DMS153 treated with DMSO at 0.1 percent for 48 hours (cell line): ENCODE results near the gene TBRG1.
A peak's percentile ranks its signal among the peaks of the same experiment; 100 is the strongest.

Experiments used
- DNase-seq: peaks from one replicate; lab custom pipeline; 2025; ENCODE audit not compliant: unreplicated experiment; lab: John Stamatoyannopoulos, UW

Gene TBRG1

DNA sequence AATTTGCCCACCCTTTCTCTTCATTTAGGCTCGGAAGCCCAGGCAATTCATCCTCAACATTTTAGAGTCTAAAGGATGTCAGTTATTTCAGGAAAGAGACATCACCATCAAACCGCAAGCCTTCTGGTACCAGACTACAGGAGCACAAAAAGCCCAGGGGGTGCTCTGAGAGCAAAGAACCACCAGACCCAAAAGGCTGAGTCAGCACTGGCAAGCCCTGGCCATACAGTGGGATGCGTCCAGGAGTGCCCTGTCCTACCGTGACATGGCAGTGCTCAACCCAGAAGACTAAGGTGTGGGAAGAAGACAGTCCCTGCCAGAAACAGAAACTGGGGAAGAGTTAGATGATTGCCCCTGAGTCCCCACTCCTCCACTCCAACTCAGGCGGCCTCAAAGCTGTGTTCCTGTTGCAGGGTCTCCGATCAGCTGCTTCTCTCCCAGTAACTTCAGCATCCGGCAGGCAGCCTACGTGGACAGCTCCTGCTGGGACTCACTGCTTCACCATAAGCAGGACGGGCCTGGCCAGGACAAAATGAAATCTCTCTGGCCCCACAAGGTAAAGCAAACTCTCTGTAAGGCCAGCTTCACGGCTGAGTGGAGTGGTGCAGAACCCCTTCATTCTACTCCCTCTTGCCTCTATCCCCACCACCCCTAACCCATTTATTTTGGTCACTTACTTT, 10.0 kb upstream of the TBRG1 start:
- DNase-seq: no peak

DNA sequence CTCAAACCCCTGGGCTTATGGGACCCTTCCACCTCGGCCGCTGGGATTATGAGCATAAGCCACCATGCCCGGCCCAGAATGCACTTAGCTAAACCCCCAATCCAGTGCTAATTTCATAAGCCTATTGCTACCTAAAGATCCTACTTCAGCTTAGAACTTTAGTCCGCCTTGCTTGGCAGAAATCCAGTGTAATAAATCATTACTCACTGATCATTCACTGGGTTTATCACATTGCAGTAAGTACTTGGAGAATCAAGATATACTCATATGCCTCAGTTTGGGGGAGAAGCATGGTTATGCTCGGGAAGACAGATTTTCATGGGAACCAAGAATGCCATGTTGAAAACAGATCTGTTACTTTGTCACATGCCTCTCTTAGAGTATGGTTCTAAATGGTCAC, 3.8 kb upstream of the TBRG1 start:
- DNase-seq: no peak

DNA sequence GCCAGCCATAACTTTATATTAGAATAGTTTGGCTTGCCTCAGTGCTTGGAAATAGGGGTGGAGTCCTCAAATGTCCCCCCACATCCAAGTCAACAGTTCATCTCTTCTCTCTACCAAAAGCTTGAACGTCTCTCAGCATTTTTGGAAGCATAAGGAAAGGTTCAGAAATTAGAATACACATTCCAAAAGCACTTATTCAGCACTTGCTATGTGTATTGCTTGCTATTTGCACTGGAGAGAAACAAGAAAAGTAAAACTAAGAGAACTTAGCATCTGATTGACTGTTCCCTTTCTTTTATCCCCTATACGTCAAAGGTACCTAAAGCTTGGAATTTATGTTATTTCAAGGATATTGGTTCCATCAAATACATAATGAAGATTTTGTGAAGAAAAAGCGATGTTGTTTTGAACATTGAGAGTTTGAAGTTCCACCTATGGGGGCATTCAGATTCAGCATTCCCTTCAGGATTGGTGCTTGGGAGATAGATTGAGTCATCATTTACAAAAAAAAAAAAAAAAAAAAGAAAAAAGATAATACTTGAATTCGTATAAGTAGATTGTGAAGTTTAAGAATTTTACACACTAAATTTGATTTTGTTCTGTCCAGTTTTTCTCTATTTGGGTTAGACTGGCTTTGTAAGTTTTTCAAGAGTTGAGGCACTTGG, 1.3 kb downstream of the TBRG1 start:
- no peak for DNase-seq

DNA sequence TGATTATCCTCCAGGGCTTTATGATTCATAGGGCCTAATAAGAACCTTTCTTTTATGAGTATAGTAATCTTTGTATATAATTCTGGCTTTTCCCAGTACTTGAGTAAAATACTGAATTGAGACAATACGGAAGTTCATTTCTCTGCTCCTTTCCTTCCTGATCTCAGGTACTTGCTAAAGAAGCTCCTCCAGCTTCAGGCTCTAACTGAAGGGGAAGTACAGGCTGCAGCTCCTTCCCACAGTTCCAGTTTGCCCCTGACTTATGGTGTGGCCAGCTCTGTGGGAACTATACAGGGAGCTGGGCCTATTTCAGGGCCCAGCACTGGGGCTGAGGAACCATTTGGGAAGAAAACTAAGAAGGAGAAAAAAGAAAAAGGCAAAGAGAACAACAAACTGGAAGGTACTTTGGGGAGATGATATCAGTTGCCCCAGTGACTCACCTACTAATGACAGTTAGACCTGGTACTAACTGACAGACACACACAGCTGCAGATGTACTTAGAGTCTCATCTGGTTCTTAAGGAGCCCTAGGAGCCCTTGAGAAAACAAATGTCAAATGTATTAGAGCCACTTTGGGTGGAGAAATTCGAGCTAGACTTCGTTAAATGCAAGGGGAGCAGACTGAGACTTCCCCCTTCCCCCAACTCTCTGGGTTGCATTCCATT, 3.0 kb downstream of the TBRG1 start:
- no peak for DNase-seq

DNA sequence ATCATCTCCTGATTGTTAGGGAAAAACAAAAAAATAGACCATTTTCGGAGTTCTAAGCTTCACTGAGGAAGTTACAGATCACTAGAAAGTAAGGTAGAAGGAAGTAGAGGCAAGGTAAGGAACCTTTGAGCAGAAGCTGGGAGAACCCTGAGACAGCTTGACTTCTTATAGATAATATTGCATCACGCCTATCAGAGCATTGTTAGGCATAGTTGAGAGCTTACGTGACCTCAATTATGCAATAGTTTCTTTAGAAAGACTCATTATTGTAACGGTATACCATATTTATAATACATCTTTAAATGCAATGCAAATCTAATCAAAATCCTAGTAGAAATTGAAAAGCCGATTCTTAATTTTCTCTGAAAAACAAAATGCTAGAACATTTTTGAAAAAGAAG, 4.9 kb downstream of the TBRG1 start:
- no peak for DNase-seq

DNA sequence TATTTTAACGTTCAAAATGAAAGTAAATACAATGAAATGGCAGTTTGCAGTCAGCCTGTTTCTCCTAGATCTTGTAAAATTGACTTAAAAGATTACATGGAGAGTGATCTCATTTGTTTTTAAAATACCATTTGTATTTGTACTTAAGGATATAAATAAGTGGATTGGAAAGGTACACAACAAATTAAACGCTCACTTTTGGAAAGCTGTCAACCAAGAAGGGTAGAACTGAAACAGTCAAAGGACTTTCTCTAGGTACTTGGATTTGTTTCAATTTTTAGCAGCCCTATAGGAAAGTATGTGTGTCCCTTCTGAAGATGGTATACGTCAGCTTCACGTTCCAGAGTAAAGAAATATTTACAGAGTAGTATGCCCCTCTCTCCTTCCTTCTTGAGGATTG, 7.3 kb downstream of the TBRG1 start:
- DNase-seq: no peak

DNA sequence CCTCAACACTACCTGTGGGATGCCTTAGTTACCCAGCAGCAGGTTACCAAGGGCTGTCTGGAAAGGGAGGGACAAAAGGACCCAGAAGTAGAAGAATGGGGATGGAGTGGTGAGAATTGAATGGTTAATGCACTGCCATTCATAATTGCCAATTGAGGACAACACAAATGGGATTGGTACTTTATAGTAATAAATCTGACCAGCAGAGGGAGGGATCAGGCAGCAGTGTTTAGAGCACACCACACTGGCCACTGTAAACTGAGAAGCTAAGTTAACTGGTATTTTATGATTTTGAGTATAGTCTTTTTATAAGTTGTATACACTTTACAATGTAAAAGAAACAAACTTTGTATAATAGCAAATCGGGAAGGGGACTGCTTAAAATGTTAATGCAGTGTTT, 10.7 kb downstream of the TBRG1 start:
- DNase-seq: no peak

DNA sequence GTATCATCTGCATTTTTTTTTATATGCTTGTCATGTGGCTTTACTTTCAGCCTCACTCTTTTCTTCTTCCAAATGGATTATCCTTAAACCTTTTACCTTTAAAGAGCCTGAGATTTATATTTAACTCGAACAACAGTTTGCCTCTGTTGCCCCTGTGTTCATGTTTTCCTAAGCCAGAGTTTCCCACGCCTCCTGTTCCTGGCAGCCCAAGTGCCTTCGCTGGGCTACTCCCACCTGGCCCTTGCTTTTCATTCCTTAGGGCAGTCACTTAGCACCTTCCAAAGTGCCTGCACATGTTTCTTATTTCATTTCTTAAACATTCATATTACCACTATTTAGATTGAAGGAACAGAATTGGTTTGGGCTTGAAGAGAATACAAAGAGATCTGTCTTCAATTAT, 13.3 kb downstream of the TBRG1 start:
- DNase-seq: no peak

DNA sequence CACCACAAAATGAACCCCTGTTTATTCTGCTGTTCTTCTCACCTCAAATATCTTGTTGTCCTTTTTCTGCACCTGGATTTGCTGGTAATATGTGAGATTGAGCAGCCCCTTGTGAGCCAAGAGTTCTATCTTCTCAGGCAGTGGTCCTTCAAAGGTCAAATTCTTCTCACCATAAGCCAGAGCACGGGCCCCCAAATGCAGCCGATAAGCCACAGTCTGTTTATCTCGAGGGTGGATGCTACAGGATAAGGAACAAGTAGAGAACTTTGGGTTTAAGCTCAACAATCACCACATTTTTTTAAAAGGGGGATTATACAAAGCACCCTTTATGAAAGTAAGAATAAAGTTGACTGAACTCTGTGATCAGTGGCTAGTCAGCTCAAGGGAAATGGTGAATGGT, 15.8 kb downstream of the TBRG1 start:
- no peak for DNase-seq

DNA sequence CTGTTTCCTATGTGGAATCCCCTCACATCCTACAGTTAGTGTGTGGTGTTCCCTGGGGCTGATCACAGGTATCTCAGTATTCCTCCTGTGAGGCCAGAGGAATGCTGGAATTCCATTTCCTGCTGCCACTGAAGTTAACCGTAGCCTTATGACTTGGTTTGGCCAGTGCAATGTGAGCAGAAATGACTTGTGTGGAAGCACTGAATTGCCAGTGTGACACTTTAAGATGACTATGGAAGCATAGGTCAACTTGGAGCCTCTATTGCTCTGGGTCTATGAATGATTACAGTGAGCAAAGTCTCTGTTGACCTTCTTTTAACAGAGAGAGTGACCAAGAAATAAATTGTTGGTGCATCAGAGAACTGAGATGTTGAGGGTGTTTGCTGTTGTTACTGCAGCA, 16.5 kb downstream of the TBRG1 start:
- DNase-seq: no peak

DNA sequence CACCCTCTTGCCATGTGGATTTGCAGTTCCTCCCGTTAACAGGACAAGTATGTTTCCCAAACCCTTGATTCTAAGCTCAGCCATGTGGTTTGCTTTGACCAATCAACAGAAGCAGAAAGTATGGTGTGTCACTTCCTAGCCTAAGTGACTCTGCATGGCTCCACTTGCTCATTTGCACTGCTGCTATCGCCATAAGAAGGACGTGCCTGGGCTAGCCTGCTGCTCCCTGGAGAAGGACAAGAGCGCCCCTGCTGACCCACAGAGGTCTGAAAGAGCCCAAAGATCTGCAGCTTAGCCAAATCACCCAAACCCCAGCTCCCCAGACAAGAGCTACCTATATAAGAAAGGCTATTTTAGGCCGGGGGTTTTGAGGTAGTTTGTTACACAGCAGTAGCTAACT, 18.0 kb downstream of the TBRG1 start:
- no peak for DNase-seq

DNA sequence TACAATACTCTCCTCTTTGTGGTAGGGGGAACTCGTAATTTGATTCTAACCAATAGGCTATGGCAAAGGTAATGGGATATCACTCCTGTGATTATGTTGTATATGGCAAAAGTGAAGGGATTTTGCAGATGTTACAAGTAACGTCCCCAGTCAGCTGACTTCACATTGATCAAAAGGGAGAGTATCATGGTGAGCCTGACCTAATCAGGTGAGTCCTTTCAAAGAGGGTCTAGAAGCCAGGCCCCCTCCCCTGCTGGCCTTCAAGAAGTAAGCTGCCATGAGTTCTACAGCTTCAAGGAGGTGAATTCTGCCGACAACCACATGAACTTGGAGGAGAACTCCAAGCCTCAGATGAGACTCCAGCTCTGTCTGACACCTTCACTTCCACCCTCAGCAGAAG, 20.0 kb downstream of the TBRG1 start:
- no peak for DNase-seq

DNA sequence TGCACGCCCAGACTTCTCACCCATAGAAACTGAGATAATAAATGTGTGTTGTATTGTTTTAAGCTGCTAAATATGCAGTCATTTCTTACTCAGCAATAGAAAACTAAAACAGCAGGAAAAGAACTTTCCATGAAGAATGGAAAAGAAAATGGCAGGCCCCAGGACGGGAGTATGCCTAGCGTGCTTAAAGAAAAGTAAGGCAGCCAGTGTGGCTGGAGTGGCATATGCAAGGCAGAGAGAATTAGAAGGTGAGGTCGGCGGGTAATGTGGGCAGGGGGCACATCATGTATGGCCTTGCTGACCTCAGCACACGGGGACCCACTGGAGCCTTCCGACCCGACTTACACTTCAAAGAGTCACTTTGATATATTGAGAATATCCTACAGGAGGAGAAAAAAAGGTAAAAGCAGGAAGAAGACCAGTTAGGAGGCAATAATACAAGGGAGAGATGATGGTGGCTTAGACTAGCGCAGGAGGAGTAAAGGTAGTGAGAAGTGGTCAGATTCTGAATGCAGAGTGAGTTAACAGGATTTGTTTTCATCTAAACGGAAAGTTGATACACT, 20.5 kb downstream of the TBRG1 start:
- DNase-seq: no peak

DNA sequence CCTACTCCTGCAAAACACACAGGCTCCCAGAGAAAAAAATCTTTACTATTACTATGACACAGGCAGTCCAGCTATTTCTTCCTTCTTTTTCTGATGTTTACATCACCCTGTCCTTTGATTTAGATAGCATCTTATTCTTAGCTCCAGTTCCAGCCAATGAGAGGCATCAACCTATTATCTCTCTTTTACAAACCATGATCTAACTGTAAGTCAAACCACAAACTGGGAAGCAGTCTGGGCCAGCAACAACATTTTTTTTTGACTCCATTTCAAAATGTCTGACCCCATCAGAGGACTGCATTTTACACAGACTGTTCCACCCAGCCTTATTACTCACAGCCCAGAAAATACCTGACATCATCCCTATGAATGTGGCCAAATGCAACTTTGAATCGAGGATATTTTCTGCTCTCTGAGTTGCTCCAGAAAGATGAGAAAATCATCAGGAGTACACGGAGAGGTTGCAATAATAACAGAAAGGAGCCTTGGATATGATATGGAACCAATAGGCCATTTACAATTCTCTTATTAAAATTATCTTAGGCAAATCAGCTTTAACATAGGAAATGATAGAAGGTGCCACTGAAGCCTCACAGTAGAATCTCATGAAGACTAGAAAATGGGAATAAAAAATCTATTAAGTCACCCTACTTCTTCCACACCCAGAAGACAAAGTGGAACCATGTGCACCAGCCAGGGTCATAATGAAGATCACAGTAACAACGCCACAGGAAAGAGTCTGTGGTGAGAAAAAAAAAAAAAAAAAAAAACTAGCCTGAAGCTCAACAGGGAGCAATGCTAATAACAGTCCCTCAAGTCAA, 21.2 kb downstream of the TBRG1 start:
- no peak for DNase-seq

DNA sequence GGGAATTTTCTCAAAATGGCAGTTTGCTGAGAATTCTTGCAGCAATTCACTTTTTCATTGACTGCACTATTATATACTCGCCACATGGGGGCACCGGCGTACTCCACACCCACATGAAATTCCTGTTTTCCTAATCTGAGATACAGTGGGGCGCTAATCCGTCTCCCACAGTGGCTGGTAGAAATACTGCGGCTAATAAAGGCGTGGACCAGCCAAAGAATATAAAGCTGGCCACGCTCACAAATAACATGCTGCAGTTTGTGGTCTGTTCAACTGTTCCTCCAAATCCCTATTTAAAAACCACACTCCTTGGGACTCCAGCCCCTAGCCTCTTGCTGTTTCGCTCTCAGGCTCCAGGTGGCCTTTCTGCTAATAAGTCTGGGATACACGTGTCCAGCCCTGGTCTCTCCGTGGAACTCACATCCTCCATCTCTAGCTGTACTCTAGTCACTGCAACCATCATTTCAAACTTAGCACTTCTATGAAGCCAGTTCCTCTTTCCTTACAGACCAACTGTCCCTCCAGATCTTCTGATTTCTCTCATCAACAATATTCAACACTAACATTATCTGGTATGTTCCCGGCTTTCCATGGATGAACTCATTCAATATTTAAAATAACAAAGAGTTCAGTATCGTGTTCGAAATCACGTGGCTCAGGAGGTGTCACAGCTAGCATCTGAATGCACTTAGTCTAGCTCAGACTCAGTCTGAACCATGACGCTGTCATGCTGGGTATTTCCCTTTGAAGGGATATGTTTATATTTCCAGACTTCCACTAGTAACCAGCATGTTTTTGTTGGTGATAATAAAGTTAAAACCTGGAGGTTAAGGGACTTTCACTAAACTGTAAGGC, 22.0 kb downstream of the TBRG1 start:
- DNase-seq: peak; percentile 72

DNA sequence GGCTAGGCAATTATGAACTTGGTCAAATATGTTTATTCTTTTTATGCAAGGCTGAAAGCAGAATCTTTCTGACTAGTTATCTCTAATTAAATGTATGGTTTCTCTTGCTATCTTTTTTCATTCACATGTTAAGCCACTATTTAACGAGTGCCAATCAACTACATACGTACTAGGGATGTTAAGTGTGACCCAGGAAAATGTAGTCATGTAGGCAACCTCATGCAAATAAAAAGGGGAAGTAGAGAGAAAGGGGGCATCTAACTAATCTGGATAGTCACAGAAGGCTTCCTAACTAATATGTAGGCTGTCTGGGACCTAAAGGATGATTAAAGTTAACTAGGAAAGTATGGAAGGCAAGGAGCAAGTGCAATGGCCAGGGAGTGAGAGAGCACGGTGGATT, 23.5 kb downstream of the TBRG1 start:
- DNase-seq: no peak

DNA sequence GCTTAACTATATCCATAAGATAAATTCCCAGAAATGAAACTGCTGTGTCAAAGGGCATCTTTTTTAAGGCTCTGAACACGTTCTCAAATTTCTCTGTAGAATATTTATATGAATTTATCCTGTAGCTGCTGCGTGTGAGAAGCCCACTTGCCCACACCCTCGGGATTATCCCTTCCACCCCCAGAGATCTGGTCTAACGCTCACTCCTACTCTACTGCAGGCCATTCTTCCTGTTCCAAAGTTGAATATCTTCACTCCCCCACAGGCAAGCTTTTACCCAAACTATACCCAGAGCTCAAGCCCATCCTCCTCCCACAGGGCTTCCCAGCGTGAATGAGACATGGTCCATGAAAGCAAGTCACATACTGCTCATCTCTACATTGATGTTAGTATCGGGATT, 25.9 kb downstream of the TBRG1 start:
- no peak for DNase-seq

DNA sequence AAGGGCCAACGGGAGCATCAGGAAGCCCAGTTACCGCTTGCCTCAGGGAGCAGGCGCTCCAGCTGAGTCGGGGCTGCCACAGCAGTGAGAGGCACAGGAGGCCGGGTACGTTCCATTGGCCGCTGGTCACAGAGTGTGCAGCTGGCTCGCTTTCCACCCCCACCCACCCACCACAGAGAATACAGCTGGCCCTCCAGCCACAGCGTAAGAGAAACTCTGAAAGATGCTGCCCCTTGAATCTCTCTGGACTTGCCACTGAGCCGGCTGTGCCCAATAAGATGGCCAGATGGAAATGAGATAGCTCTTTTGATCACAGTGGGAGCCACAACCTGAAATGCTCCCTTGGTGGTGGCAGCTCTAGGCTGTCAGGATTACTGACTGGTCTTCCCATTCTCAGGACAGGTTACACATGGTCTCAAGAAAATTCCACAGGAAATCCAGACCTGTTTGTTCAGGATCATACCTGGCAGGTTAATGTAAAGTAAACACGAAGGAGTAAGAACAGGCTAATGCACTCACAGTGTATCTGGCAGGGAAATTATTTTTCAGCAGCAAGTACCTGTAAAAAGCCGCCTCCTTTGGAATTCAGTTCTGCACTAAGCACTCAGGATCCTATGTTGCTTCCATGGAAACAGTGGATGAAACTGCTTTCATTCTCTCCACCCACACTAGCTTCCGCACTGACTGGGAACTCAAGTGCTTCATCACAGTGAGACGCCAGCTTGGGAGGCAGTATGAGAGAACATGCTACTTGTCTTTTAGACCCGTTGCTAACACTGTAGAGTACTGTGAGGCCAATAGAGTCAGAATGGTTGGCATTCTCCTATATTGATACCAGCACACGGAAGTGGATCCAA, 34.3 kb downstream of the TBRG1 start:
- peak; percentile 53 for DNase-seq

DNA sequence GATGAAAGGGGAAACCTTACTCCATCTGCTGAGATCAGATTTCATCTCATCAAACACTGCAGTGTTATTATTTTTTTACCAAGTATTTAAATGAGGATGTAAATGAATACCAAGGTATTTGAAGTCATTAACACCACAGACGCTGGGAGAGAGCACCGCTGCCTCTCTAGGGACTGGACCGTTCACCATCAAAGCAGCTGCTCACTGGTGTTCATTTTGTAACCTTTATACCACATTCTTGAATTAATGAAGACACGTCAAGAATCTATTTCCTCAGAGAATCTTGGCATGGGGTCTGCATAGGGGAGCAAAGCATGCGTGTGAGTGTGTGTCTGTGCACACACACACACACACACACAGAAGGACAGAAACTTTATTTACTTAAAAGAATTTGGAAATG, 35.2 kb downstream of the TBRG1 start:
- no peak for DNase-seq

DNA sequence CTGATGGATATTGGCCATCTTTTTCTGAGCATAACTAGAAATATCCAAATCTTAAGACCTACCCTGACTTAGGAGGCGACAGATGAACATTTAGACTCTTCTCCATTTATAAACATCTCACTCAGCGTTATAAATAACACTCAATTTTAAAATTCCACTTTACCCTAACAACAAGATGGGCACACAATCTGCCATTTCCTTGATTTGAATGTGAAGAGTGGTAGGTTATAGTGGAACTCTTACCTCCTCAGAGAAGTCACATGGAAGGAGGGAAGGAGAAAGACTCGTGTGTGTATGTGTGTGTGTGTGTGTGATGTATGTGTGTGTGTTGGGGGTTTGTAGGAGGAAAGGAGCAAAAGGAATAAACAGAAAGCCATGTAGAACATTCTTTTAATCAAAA, 35.8 kb downstream of the TBRG1 start:
- DNase-seq: no peak
